Measurements from ENCODE around the gene TDRD6.
"Not testable (repeated sequence)": the region's sequence is repeated elsewhere in the genome, so short reads cannot be mapped to it uniquely, and the experiment has no call there.

The TDRD6 gene, protein sequence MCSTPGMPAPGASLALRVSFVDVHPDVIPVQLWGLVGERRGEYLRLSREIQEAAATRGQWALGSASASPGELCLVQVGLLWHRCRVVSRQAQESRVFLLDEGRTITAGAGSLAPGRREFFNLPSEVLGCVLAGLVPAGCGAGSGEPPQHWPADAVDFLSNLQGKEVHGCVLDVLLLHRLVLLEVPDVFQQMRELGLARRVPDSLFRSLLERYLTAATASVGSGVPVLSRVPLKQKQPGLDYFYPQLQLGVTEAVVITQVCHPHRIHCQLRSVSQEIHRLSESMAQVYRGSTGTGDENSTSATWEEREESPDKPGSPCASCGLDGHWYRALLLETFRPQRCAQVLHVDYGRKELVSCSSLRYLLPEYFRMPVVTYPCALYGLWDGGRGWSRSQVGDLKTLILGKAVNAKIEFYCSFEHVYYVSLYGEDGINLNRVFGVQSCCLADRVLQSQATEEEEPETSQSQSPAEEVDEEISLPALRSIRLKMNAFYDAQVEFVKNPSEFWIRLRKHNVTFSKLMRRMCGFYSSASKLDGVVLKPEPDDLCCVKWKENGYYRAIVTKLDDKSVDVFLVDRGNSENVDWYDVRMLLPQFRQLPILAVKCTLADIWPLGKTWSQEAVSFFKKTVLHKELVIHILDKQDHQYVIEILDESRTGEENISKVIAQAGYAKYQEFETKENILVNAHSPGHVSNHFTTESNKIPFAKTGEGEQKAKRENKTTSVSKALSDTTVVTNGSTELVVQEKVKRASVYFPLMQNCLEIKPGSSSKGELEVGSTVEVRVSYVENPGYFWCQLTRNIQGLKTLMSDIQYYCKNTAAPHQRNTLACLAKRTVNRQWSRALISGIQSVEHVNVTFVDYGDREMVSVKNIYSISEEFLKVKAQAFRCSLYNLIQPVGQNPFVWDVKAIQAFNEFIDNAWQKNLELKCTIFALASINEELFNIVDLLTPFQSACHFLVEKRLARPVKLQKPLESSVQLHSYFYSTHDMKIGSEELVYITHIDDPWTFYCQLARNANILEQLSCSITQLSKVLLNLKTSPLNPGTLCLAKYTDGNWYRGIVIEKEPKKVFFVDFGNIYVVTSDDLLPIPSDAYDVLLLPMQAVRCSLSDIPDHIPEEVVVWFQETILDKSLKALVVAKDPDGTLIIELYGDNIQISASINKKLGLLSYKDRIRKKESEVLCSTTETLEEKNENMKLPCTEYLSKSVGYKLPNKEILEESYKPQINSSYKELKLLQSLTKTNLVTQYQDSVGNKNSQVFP (N-terminal part only)

DNA sequence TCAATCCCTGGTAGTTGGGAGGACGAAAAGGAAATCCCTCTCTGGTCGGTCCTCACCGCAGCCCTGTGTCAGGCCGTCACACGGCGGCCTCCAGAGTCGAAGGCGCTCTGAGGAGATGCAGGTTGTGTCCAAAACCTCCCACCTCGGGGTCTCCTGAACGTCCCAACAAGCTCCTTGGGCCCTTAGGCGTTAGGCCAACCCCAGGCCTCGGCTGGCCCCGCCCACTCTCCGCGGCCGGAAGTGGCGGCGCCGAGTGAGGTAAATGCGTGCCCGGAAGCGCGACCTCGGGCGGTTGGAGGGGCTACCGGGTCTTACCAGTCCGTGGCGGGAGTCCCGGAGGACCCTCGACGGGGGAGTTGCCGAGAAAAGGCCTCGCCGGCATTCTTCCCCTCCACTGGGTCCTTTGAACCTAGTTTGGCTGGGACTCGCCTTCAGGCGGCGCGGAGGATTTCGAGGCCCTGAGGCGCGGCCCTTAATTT, at the start of gene TDRD6:
TSS of gene TDRD6 (plus strand) at position 267 of the 479 bp plus-strand sequence. CDS start 244 bp downstream, outside the sequence.
- no peak for DNase-seq (ENCODE audit: low read depth)

DNA sequence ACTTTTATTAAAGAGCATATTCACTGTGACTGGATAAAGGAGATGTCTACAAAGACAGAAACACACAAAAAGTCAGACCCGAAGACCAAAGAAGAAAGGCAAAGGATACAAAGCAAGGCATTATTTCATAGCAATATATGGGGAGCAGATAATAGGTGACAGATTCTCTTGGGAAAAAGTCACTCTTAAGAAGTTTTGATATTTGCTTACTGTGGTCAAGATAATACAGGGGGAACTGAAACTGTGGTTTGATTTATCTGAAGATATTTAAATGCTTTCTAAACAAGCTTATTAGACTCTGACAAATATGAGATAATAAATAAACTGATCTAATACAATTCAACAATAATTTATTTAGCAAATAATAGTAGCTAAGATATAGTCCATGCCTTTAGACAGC, 49.8 kb upstream of the TDRD6 start:
- DNase-seq (ENCODE audit: low read depth) = no peak

DNA sequence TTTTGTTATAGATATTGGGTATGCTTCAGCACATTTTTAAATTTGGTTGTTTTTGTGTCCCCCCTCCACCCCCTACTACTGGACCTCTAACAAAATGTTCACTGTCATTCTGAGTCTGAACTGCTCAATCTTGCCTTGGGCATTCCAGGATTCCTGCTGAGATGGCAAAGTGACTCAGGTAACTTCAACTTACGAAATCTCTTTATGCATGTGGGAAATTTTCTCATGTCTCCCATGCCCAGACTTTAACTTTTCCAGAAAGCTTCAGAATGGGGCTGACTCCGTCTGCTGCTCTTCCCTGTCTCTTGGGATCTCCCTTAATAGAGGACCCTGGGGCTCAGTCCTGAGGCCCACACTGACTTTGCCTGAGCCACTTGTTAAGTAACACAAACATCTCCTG, 49.0 kb upstream of the TDRD6 start:
- DNase-seq (ENCODE audit: low read depth) = no peak

DNA sequence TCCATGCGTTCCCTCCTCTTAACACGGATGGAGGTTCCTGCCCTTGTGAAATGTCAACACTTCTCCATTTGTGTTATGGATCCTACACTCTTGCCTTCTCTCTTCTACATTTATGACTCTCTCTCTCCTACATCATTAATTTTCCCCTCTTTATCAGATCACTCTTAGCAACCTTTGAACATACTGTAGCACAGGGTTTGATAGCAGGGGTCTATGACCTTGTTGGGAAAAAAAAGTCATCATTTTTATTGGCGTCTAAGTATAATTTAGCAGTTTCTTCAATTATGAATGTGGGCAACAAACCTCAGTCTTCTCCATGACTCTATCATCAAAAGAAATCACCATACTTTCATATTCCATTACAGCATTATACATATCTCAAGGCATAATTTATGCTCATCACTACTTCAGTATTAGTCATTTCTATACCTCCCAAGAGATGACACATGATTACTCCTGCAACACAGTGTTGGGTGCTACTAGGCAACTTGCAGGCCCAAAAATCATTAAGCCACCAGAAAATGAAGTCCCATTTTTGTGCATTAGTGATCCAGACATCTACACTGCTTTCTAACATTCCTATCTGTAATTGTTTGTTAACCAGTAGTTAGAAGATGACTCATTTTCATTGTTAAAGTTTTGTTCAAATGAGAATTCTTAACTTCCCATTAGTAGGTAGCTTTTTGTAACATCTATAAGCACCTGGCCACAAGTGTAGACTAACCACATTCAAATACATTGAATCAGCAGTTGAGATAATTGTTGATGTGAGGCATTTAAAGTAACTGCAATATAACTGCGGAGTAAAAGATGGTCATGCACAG, 44.5 kb upstream of the TDRD6 start:
- no peak for DNase-seq (ENCODE audit: low read depth)

DNA sequence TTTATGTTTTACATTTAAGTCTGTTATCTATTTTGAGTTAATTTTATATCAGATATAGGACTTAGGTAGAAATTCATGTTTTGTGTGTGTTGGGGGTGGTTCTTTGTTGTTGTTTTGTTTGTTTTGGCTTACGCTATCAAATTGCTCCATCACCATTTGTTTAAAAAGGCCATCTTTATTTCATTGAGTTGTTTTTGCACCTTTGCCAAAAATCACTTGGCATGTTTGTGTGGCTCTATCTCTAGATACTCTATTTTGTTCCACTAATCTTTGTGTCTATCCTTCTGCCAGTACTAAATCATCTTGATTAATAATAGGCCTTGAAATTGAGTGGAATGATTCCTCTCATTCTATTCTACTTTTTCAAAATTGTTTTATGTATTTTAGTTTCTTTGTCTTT, 42.4 kb upstream of the TDRD6 start:
- DNase-seq (ENCODE audit: low read depth) = no peak

DNA sequence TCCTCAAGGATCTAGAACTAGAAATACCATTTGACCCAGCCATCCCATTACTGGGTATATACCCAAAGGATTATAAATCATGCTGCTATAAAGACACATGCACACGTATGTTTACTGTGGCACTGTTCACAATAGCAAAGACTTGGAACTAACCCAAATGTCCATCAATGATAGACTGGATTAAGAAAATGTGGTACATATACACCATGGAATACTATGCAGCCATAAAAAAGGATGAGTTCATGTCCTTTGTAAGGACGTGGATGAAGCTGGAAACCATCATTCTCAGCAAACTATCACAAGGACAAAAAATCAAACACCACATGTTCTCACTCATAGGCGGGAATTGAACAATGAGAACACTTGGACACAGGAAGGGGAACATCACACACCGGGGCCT, 39.6 kb upstream of the TDRD6 start:
- not testable (repeated sequence) for DNase-seq (ENCODE audit: low read depth)

DNA sequence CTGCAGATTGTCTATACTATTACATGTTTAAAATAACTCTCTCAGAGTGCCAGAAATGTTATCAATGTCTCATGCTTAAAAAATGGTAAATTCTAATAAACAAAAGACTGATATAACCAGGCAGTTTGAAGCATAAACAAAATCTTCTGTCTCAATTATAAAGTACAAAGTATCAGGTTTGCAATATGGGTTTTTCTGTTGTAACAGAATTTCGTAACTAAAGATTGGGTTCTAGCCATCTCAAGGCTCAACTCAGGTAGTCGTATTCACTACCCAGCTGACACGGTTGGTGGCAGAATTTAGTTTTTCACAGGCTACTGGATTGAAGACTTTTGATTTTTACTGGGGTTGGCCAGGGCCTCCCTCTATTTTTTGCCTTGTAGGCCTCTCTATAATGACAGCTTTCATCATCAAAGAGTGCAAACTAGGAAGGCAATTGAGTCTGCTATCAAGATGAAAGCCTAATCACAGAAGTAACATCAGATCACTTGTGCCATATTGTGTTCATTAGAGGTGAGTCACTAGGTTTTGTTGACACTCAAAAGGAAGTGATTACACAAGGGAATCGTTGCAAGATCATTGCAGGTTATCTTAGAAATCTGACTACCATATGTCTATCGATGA, 38.7 kb upstream of the TDRD6 start:
- no peak for DNase-seq (ENCODE audit: low read depth)

DNA sequence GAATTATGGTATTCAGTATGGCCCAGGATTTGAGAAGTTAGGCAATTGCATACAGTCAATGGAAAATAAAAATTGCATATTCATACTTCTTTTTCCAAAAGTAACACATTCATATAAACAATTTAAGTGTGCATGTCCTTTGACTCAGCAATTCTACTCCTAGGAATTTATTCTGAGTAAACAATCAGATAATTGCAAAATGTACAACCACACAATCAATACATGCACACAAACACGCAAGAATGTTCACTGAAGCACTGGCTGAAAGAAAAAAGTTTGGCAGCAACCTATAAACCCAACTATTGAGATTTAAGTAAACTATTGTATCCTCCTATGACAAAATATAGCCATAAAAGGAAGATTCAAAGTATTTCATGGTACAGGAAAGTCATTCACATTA, 36.7 kb upstream of the TDRD6 start:
- DNase-seq (ENCODE audit: low read depth) = no peak

DNA sequence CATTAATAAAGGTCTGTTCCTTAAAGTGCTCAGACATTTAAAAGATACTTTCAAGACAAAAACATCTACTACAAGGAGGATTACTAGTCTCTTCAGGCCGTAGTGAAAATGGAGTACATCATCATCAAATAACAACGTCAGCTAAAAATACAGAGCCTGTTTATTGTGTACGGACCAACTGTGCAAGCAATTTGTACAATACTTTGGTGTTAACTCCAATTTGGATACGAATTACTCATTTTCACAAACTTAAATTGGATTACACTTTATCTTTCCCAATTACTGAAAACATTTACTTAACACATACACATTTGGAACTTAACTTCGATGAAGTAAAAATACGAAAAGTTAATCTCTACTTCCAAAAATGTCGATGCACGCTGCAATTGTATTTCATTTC, 35.9 kb upstream of the TDRD6 start:
- no peak for DNase-seq (ENCODE audit: low read depth)

DNA sequence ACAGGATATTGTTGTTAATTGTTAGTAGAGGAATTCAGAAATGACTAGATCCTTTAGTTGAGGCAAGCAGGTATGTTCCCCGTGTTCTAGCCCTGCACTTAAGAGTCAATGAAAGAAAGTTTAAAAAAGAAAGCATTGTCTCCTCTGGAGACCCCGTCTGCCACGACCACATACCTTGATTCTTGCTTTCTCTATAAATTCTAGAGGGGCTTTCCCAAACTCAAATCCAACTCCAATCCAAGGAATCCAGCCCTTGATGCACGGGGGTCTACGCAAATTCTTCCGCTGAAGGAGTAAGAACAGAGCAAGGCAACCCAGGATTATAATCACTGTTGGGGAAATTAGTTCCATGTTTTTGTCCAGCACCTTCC, 35.5 kb upstream of the TDRD6 start:
- no peak for DNase-seq (ENCODE audit: low read depth)

DNA sequence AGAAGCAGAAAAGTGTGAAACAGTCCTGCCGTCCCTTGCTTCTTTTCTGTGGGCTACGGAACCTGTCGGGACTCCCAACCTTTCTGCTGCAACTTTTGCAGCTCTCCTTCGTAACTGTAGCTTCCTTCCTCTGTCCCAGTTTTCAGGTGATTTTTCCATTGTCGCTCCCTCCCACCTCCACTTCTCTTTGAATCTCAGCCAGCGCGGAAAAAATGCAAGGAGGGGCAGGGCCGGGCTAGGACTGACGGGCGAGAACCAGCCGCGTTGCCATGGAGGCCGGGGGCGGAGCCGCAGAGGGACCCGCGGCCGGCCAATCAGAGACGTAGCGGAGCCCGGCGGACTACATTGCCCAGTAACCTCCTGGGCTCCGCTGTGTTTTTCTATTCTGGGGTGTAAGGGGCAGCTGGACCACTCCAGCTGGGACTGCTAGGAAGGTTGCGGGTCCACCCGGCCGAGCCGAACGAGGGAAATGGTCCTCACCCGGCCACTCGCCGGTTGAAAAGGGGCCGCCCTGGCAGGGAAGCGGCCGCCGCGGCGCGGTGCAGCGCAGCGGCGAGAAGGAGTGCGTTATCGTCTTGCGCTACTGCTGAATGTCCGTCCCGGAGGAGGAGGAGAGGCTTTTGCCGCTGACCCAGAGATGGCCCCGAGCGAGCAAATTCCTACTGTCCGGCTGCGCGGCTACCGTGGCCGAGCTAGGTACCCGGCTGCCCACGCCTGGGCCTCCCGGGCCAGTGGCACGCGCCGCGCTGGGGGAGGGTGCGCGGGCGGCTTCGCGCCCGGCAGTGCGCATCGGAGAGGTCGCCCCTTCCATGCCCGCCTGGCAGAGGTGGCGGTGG, 34.9 kb upstream of the TDRD6 start, which contains the start of the genes CYP39A1 and SLC25A27:
TSS of gene CYP39A1 (minus strand) at position 216 of the 836 bp plus-strand sequence. CDS start 236 bp downstream, outside the sequence.
TSS of gene SLC25A27 (plus strand) at position 373 of the 836 bp plus-strand sequence. CDS start at position 591, 218 bp downstream.
- DNase-seq (ENCODE audit: low read depth) = peak; percentile 34

DNA sequence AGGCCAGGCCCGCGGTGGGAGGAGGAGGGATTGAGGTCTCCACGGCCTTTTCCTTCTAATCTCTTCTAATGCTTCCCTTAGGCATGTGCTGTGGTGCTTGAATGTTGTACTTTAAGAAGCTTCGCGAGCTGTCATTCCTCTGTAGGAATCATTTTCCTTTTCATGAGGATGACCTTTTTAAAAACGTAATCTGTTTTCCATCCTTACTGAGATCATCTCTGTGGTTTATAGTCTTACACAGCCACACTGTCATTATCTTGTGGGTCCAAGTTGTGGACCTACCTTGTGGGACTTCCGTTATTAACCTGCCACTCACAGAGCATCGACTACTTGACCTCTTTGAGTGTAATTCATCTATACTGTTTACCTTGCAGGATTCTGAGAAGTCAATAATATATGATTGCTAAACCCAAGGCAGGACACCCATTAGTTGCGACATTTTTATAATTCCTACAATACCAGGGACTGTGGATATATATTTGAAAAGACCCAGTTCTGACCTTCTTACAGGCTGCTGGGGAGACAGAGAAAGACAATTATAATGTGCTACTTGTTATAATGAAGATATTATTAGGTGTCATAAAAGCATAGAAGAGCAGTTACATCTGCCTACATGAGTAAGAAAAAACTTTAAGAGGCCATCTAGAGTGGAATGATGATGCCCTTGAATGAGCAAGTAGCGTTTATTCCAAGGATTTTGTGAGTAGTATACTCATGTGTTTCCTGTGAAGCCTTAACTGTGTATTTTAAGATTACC, 34.1 kb upstream of the TDRD6 start:
- DNase-seq (ENCODE audit: low read depth) = no peak

DNA sequence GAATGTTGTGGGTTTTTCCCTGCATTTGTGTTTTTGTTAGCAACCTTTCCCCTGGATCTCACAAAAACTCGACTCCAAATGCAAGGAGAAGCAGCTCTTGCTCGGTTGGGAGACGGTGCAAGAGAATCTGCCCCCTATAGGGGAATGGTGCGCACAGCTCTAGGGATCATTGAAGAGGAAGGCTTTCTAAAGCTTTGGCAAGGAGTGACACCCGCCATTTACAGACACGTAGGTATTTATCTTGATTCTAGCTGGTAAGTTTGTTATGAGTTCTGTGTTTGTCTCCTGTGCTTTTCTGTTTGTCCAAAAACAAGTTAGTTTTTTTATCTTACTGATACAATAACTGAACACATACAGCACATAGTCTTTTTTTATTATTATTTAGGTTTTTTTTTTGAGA, 31.9 kb upstream of the TDRD6 start:
- no peak for DNase-seq (ENCODE audit: low read depth)

DNA sequence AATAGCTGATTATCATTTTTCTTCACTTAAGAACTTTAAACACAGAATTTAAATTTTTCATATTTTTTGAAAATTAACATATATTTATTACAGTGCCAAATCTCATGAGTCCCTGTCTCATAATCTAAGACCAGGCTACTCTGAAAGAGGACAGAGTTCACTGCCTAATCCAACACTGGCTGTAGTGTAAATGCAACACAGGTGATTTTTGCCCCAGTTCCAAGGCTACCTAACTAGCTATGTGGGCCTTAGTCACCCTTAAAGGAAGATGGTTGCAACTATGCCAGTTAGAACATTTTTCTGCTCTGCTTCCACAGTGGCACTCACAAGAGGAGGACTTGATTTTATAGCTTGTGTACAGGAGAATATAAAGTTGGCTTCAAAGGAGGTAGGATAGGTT, 30.0 kb upstream of the TDRD6 start:
- DNase-seq (ENCODE audit: low read depth) = no peak

DNA sequence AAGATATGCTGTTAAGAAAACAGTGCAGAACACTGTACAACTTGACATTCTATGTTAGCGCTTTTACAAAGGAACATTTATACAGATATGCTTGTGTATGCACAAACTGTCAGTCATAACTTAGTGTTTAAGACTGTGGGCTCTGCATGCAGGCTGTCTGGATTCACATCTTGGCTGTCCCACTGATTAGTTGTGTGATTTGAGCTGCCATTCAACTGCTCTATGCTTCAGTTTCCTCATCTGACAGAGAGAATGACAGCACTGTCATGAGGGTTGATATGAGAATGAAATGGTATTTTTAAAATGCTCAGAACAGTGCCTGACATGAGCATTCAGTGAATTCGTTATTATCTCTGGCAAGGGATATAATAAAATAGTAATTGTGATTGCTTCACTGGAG, 26.2 kb upstream of the TDRD6 start:
- DNase-seq (ENCODE audit: low read depth) = no peak

DNA sequence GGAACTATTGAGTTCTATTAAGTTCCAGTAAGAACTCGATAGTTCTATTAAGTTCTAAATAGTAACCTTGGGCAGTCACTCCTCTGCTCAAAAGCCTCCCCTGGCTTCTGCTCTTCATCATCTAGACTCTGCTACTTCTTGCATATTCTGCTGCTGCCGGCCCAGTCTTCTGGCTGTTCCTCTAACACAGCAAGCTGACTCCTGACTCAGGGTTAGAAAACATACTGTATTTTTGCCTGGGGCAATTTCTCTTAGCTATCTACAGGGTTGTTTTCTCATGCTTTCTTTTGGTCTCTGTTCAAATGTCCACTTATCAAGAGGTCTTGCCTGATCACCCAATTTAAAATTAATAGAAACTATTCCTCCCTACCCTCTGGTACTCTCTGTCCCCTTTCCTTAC, 20.3 kb upstream of the TDRD6 start:
- no peak for DNase-seq (ENCODE audit: low read depth)

DNA sequence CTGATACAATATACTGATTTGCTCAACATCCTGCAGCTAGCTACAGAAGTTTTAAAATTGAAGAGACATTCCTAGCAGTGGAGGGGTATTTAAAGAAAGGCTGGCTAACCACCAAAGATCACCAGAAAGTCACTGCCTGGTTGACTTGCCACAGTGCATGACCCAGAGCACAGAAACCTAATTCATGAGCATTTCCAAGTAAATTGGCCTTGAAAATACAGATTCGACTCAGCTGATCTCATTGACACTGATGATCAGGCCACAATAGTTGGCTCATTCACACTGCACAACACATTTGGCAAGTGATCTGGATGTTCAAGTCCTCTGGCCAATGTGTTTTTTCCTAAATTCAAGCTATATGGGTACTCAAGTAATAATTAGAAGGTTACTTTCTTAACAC, 13.3 kb upstream of the TDRD6 start:
- DNase-seq (ENCODE audit: low read depth) = no peak

DNA sequence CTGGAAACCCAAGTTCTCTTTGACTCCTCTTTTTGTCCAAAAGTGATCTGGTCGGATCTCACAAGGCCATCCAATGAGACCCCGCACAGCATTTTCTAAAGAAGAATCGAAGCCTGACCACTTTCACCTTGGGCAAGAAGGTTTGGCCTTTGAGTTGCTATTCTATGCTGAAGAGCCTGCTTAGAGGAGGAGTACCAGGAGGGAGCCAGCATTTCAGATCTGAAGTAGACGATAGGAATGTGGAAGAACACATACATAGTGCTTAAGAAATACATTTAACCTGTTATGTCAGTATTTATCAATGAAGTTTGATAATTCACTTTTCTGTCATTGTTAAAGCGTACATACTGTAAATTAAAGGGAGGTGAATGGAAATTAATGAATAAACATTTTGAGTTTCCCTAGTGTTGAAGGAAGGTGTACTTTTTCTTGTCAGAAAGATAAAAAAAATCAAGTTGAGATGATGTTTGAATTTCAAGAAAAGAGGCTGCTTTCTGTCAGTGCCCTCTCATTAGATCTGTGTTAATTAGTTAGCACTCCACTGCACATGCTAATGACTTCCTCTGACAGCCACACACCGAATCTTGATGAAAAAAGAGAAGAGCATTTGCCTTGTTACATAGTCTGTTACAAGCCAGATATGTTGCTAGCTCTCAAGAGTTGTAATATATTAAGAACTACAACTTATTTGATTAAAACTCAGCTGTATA, 10.9 kb upstream of the TDRD6 start:
- DNase-seq (ENCODE audit: low read depth) = no peak

Measured in GM04503 (cell line).